H1 (cell line): Measurements from ENCODE around the gene BAK1. TPM values are rescaled to one million over a fixed set of nuclear protein-coding genes. Genes with fewer than 3 reads are reported as not detected.

Source experiments
- EZH2 ChIP-seq: fragments of 200-600 bp; sonication (generic); IDR thresholded peaks from 2 replicates; pipeline ENCODE4 v1.7.1; 2012; ENCODE audit warnings: low read depth, mild to moderate bottlenecking, moderate library complexity, low read length, inconsistent platforms; ENCODE audit not compliant: severe bottlenecking
- RAD21 ChIP-seq, 2 experiments: IDR thresholded peaks in 1 of 2; conservative IDR thresholded peaks in 1 of 2; 2 replicates each; pipeline ENCODE4 v1.6.1; 2011; ENCODE audit warnings: low read depth in 2 of 2, low read length in 2 of 2, improper control_type of control experiment in 1 of 2, inconsistent platforms in 1 of 2, mild to moderate bottlenecking in 1 of 2, moderate library complexity in 1 of 2
- polyA plus RNA-seq, 7 experiments: library from polyadenylated mRNA; depleted of rRNA in 3 of 7; stranded (reverse) in 5 of 7; unstranded in 2 of 7; fragments of >200 nt in 5 of 7; fragments of 200-250 nt in 2 of 7; gene quantifications; 1 replicate in 5 of 7; 2 replicates in 1 of 7; 4 replicates in 1 of 7; pipeline versions ENCODE4 v1.2.1 to v1.2.3, GENCODE V29; 2011 to 2013; ENCODE audit warnings: missing spikeins in 2 of 7, mixed read lengths in 2 of 7
- total RNA-seq: library from RNA; stranded (reverse); fragmentation: NEBNext Ultra II Directional; extraction: Animal tissue kit (Norgen Biotek cat#: 25700); gene quantifications from 2 replicates; pipeline ENCODE4 v1.2.1, GENCODE V29; 2021

Gene BAK1
- total and polyA plus RNA-seq, 2 of the 8 experiments (the other 6 are each of a cell fraction or from before 2014, with no cell fraction given): 43.3 to 43.4 TPM

DNA sequence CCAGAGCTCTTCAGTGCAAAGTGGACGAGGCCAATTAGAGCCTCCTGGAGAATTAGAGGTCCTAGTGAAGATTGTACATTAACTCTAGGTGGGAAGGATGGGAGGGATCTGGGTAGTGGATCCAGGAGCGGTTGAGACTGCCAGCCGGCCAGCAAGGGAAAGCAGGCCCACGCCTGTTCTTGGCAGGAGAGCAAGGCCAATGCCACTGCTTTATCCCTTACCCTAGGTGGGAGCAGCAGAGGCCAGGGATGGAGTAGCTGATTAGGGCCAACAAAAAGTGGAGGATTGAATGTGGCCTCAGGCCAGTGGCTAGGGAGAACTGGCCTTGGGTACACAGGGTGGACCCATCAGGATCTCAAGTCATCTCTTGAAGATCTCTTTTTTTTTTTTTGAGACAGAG, 44.8 kb upstream of the BAK1 start (continued):
- TF ChIP-seq EZH2 (no peak), RAD21 (IDR thresholded peaks at IDR 0.05 in 1 of 2, conservative IDR thresholded peaks at IDR 0.05 in 1 of 2; ENCODE audit: low read depth in 2 of 2, low read length in 2 of 2) (no peak)
- TF ChIP-seq, all 59 proteins: peak for 0
